ENCODE results near the gene GCN1. TPM values are rescaled to one million over a fixed set of nuclear protein-coding genes. Genes with fewer than 3 reads are reported as not detected.

GCN1 gene
- total and polyA plus RNA-seq, 10 of the 15 experiments (the other 5 are each of a cell fraction or from before 2014, with no cell fraction given) = 10.8 to 150 (median 58.3) TPM

- TF ChIP-seq KLF5 (IDR thresholded peaks at IDR 0.05; ENCODE audit: partially characterized antibody) (no peak), NKRF (conservative IDR thresholded peaks at IDR 0.05) (no peak), YY1 (IDR thresholded peaks at IDR 0.05; ENCODE audit: low read depth, low read length) (no peak)
- H3K79me2 ChIP-seq (ENCODE audit: control insufficient read depth, insufficient read depth, low read length) = no peaks in the 10 kb centered on the region
- ChIA-PET CTCF (interaction anchor here (1.0 to 2.0 kb wide), 11 partner anchors 23 to 147 kb away, joined by 3 to 22 read pairs (median 5); partner anchors contain the start of genes BICDL1 and RPLP0), RAD21 (ENCODE audit: unreplicated experiment) (interaction anchor here (1.0 to 2.7 kb wide), 10 partner anchors 25 to 161 kb away, joined by 3 to 37 read pairs (median 6); partner anchors contain the start of genes BICDL1, RAB35 and RPLP0), POLR2A (interaction anchor here (0.6 to 3.1 kb wide), 10 partner anchors 24 to 163 kb away, joined by 3 to 14 read pairs (median 4); partner anchors contain the start of genes BICDL1, RAB35 and RPLP0), SMC1A (ENCODE audit: uncharacterized antibody, unreplicated experiment) (interaction anchor here (0.6 to 2.5 kb wide), 8 partner anchors 26 to 150 kb away, joined by 3 to 20 read pairs (median 4); partner anchors contain the start of gene BICDL1)
- no peaks in the 10 kb centered on the region for H3K9me3 ChIP-seq (replicated peaks; ENCODE audit: control insufficient read depth, insufficient read depth, low read length)
- peak overlapping the region; percentile 96; the same call in 1 of the 2 replicates for H3K4me2 ChIP-seq (ENCODE audit: control insufficient read depth, insufficient read depth)
- H3K4me3 ChIP-seq = no peak overlapping the region
- FAIRE-seq (no peak), ATAC-seq (no peak), DNase-seq (ENCODE audit: low read depth, low spot score) (no peak)
- intact Hi-C loops (cut with micrococcal nuclease; ENCODE audit: unreplicated experiment) (loop anchor here (2.0 to 10.0 kb wide), 4 partner anchors 25 to 151 kb away; partner anchors contain the start of gene BICDL1), in situ Hi-C loops (cut with MboI) (no loop called here)
- H3K36me3 ChIP-seq (ENCODE audit: control insufficient read depth in 2 of 2, insufficient read depth in 2 of 2, low read length in 1 of 2) = no peaks in the 10 kb centered on the region
- H2AFZ ChIP-seq (ENCODE audit: control insufficient read depth, low read depth, low read length) = peak overlapping the region; percentile 97; the same call in 1 of the 2 replicates
- H3K27me3 ChIP-seq (replicated peaks in 1 of 2; ENCODE audit: control insufficient read depth in 2 of 2, insufficient read depth in 2 of 2, low read length in 1 of 2) = no peaks in the 10 kb centered on the region
- no peaks in the 10 kb centered on the region; the same call in 1 of the 2 replicates for H4K20me1 ChIP-seq (ENCODE audit: control insufficient read depth, insufficient read depth)
- WGBS (ENCODE audit: insufficient coverage, insufficient replicate concordance, low lambda C conversion rate, missing lambda C conversion rate) = 45% methylated on average over 6 of the region's 6 CpGs
- H3K4me1 ChIP-seq (ENCODE audit: control insufficient read depth, insufficient read depth, low read length) = peaks cover 12% of the 10 kb centered on the region
- peak overlapping the region; percentile 65 for H3K27ac ChIP-seq (ENCODE audit: control insufficient read depth, insufficient read depth)
- H3K9ac ChIP-seq (ENCODE audit: control insufficient read depth, insufficient read depth, low read length) = peak overlapping the region; percentile 69
- no TSS peak for BruUV-seq (replicated peaks)
Observed at GRCh38 chr12:120085920-120086645, 108.4 kb downstream of the GCN1 start.
